NCI-H2196 treated with DMSO at 0.1 percent for 48 hours (cell line): Measurements from ENCODE around the gene MS4A12.
"Not testable (repeated sequence)": the region's sequence is repeated elsewhere in the genome, so short reads cannot be mapped to it uniquely, and the experiment has no call there.

Source experiments
- DNase-seq: peaks from one replicate; lab custom pipeline; 2025; ENCODE audit not compliant: unreplicated experiment; lab: John Stamatoyannopoulos, UW

The MS4A12 gene, protein sequence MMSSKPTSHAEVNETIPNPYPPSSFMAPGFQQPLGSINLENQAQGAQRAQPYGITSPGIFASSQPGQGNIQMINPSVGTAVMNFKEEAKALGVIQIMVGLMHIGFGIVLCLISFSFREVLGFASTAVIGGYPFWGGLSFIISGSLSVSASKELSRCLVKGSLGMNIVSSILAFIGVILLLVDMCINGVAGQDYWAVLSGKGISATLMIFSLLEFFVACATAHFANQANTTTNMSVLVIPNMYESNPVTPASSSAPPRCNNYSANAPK

DNA sequence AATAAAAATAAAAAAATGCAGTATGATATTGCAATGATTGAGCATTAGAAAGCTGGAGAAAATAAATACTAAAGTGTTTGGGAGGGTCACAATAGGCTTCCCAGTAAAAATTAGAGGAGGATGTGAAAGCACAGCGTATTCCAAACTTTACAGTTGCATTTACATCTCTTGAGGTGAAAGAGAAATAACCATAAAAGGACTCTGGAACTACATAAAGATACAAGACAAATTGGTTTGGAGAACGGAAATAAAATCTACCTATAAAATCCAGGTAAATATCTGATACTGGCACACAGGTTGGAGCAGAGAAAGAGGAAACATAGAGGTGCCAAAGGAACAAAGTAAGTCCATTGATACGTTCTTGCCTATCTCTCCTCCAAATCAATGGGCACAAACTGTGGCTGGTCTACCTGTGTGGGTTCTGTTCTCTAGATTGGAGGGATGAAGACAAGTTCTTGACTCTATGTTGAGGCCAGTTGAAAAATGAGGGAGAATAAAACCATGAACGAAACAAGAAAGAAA is at the start of gene MS4A12:
MS4A12 (plus strand) TSS at position 291 of the 522 bp plus-strand sequence. CDS start 4,541 bp downstream, outside the sequence.
- no peak for DNase-seq

DNA sequence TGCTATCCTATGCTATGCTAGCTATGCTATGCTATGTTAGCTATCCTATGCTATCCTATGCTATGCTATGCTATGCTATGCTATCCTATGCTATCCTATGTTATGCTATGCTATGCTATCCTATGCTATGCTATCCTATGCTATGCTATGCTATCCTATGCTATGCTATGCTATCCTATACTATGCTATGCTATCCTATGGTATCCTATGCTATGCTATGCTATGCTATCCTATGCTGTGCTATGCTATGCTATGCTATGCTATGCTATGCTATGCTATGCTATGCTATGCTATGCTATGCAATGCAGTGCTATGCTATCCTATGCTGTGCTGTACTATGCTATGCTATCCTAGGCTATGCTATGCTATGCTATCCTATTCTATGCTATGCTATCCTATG is 45.5 kb upstream of the MS4A12 start:
- no peak for DNase-seq

DNA sequence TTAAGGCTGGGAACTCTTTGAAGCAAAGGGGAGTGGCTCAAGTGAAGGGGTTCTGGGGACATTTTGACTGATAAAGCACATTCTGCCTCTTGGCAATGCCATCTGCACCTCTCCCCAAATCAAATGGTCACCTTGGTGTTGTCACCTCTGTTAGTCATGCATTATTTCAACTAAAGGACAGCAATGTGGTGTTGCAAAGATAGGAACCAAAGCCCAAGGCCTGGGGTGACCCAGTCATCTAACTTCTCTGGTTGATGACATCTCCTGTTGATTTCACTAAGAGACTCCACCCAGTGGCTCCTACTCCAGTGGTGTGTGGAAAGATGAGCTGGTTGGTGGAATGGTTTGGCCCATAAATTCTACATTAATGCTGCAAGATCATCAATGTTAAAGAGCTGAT is 44.7 kb upstream of the MS4A12 start:
- DNase-seq, result no peak

DNA sequence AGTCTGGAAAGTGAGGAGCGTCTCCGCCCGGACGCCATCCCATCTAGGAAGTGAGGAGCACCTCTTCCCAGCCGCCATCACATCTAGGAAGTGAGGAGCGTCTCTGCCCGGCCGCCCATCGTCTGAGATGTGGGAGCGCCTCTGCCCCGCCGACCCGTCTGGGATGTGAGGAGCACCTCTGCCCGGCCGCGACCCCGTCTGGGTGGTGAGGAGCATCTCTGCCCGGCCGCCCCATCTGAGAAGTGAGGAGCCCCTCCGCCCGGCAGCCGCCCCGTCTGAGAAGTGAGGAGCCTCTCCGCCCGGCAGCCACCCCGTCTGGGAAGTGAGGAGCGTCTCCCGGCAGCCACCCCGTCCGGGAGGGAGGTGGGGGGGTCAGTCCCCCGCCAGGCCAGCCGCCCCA is 41.4 kb upstream of the MS4A12 start:
- not testable (repeated sequence) for DNase-seq

DNA sequence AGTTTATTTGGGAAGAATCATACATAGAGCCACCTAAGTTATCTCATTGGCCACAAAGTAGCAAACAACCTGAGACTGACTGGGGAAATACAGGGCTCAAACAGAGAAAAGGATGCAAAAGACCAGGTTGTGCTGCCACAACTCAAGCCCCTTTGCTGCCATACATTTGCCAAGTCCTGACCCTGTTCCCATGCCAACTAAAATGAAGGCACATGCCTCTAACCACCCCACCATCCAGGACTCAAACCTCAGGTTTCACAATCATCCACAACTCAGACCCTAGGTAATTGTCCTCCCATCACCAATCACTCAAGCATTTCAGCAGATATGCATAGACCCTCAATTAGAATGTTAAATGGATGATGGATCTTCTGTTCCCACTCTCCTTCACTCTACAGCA is 38.4 kb upstream of the MS4A12 start:
- no peak for DNase-seq

DNA sequence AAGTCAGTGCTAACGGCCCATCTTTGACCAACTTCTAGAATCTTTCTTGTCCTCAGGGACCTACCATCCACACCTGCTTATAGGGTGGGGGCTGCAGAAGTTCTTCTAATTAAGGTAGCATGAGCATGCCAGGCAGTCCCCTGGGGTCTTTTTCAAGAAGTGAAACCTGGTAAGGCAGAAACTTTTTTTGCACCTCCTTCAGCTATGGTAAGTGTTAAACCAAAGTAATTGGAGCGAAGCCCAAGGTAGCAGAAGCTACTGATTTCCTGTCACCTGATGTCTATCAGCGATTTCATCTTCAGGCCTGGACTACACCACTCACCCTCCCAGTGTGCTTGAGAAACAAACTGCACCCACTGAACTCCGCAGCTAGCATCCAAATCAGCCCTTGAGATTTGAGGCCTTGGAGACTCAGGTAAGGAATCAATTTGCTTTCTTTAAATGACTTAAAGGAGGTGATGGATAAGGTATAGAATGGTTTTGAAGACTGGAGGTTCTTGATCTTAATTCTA is 37.0 kb upstream of the MS4A12 start, which contains the start of gene MS4A1:
MS4A1 (plus strand) TSS at position 317 of the 512 bp plus-strand sequence. CDS start 6,528 bp downstream, outside the sequence.
- DNase-seq, result no peak

DNA sequence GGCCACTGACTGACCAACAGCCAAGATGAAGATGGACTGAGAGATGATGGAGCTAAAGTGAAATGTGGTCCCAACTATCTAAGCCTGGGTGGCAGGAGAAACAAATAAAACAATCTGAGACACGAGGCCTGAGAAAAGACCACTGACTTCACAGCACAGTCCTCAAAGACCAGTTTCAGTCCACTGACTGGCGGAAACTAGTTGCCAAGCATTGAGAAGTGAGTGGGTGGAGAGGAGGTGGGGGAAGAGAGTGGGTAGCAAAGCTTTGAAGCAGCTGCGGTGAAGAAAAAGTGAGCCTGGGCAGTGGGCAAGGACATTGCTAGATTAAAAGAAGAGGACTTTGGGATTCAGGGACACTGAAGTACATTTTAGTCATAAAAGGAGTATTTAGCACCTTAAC is 35.0 kb upstream of the MS4A12 start:
- DNase-seq, result no peak

DNA sequence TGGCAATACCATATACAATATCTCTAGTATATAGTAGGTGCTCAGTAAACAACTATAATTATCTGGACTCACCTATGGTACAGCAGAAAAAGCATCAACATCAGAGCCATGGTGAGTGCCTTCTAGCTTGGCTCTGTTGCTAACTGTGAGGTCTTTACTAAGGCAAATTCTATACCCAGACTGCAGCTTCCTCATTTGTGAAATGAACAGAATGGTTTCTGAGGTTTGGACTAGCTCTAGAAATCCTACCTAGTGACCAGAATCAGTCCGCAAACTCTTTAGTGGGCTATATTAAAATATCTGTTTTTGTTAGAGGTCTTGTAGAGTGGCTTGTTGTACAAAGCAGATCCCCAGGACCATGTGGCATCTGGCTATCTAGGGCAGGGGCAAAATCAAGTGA is 33.2 kb upstream of the MS4A12 start:
- no peak for DNase-seq

DNA sequence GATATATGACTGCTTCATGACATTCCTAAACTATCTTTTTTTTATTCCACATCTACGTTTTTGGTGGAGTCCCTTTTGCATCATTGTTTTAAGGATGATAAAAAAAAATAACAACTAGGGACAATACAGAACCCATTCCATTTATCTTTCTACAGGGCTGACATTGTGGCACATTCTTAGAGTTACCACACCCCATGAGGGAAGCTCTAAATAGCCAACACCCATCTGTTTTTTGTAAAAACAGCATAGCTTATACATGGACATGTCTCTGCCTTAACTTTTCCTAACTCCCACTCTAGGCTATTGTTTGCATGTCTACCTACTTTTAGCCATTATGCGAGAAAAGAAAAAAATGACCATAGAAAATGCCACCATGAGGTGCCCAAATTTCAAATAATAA is 23.7 kb upstream of the MS4A12 start:
- DNase-seq, result no peak

DNA sequence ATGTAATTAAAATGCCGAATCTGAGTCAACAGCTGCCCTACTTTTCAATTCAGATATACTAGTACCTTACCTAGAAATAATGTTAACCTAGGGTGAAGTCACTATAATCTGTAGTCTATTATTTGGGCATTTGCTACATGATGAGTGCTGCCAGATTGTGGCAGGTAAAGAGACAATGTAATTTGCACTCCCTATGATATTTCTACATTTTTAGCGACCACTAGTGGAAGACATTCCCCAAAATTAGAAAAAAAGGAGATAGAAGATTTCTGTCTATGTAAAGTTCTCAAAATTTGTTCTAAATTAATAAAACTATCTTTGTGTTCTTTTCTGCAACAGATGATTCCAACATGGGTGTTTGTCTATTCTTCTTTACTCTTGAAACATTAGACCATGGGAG is 22.9 kb upstream of the MS4A12 start:
- DNase-seq, result no peak

DNA sequence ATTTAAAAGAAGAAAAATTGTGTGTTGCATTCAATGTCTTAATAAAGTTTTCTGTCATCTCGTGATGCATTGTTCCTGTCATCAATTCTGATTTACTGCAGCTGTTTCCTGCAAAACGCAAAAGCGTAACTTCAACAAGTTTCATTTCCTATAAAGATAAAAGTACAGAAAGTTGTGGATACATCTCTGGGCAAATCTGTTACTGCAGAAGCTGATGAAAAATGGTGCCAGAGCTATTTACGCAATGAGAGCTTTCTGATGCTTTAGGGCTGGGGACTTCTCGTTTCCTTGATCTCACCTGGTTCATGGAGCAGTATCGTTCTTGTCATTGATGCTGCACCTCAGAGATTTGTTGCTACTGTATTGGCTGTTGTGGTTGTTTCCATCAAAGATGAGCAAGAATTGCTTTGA is 15.5 kb upstream of the MS4A12 start:
- DNase-seq, result no peak

DNA sequence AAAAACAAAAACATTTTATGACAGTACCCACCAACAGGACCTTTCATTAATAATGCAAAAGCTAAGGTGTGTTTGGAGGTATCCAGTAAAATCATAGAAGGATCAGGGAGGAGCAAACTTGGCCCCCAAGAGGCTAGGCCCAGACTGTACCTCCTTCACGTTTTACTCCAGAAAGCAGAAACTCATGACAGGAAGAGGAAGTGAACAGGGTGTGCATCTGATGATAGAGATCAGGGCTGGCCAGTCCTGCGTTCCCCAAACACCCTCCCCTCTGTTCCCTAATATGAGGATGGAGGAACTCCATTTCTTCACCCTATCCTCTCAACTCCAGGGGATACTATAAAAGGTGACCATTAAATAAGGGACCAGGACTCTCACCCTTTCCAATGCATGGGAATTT is 10.2 kb upstream of the MS4A12 start:
- no peak for DNase-seq

DNA sequence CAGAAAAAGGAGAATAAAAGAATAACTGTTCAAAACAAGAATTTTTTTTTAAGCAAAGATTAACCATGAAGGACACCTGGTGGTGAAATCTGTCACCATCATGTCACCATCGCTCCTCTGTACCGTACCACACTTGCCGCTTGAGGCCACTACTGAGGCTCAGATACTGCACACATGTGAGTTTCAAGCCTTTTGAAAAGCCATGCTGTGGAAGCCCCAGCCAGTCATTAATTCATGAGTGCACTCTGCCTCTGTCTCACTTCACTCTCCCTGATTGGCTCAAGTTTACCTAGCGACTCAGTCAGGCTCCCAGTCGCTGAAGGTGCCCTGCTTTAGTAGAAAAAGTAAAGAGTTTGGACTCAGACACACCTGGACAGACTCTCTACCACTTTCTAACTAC is 6.6 kb upstream of the MS4A12 start:
- DNase-seq, result no peak

DNA sequence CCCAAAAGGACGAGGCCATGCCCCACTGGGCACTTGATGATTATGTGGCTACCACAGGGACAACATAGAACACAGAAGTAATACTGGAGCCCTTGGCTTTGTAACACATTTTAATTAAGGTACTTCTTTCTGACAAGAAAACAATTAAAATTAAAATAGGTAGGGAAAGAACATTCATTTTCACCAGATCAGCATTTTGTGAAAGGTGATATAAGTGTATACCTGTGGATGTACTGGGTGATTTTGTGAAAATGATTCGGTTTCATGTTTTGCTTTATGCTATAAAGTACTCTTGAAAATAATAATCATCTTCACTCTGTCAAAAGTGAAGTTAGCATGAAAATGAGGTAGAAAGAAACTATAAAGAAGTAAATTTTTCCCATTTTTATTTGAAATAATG is 876 bp downstream of the MS4A12 start:
- no peak for DNase-seq

DNA sequence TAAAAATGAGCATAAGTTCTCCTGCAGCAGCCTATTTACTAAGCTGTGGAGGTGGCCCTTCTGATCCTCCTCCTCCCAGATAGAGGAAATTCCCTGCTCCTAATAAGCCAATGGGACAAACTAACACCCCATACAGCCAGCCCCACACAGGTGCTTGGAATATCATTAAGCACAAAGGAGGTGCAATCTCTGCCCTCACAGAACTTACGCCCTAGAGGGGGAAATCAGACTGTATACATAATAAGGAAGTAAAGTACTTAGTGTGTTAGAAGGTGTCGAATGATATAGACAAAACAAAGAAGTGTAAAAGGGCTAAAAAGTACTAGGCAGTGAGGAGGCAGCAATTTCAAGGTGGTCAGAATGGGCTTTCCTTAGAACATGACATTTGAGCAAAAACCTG is 5.8 kb downstream of the MS4A12 start:
- no peak for DNase-seq

DNA sequence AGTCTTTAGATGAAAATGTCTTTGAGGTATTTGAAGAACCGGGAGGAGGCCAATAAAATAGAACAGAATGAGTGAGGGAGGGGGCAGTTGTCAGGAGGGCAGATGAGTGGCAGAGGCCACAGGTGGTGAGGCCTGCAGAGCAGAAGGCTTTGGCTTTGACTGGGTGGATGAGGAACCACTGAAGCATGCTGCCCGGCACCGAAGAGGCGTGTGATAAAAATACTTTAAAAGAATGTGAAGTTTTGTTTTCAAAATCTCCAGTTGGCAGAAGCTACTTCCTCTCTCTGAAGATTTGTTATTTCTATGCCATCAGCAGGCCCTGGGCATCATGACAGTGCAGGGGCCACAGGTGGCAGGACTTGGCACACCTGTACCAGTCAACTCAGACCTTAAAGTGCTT is 6.3 kb downstream of the MS4A12 start:
- DNase-seq, result no peak

DNA sequence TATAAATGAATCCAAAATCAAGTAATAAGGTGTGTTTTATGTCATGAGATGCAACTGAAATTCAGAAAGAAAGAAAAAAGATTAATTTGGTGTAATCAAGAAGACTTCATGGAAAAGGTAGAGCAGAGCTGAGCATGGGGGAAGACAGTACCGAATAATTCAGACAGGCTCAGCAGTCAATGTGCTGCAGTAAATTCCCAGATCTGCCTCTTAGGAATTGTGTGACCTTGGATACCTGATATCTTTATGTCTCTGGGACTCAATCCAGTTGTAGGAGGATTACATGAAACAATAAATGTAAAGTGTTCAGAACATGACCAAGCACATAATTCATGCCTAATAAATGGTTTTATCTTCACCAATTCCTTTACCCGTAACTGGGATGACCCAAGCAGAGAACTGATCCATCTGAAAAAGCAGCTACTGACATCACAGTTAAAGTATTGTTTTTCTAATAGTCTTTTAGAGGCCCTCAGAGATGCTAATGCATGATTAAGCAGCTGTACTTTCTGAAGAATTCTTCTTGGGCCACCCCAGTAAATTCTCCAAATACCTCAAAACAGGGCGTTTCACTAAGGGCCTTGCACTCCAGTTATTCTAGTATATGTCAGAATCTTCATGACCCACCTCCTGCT is 7.8 kb downstream of the MS4A12 start:
- DNase-seq, result no peak

DNA sequence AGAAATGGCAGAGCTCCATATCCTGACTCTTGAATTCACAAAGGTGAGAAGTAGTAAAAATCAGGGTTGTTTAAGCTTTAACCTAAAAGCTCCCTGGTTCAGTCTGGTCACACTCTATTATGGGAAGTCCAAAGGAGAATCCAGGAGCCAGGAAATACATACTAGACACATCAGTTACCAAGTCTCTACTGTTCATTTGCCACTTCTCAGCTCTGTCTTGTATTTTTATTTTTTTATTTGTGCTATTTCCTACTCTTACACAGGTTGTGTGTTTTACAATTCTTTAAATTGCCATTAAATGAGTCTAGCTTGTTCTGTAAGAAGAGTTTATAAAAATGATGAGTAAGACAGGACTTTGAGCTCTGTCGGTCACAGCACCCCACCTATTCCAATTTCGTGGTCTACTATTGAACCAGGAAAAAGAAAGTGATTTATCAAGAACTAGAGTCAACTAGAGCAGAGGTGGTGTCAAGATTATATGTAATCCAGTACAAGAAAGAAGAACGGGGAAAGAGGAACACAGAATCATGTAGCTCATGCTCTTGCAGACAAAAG is 9.7 kb downstream of the MS4A12 start:
- DNase-seq, result no peak

DNA sequence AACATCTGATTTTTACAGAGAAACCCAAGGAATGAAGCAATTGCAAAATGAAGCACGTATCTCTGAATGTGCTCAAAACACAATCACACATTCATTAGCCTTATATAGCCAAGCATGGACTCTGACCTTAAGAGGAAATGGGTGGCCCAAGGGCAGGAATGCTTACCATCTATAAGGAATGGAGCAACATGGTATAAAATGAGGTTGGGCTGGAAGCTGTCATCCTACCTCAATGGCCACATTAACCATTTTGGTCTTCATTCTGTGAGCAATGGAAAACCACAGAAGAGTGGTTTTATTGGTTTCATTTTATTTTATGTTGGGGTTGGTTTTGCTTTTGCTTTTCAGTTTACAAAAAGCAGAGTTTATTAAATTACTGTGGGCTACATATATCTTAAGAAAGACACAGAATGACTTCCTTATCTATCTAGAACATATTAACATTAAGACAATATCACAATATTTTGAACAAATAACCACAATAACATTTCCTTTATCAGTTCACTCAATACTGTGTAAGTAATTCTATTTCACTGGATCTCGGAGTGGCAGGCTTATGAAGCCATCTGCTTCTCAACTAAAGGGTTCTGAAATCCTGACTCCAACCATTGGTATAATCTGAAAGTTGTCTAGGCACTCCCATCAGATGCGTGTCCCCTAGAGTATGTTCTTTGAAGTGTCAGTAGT is 11.8 kb downstream of the MS4A12 start:
- no peak for DNase-seq

DNA sequence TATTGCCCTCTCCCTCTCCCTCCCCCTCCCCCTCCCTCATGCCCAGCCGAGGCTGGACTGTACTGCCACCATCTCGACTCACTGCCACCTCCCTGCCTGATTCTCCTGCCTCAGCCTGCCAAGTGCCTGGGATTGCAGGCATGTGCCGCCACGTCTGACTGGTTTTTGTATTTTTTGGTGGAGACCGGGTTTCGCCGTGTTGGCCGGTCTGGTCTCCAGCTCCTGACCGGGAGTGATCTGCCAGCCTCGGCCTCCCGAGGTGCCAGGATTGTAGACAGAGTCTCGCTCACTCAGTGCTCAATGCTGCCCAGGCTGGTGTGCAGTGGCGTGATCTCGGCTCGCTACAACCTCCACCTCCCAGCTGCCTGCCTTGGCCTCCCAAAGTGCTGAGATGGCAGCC is 17.0 kb downstream of the MS4A12 start:
- not testable (repeated sequence) for DNase-seq

DNA sequence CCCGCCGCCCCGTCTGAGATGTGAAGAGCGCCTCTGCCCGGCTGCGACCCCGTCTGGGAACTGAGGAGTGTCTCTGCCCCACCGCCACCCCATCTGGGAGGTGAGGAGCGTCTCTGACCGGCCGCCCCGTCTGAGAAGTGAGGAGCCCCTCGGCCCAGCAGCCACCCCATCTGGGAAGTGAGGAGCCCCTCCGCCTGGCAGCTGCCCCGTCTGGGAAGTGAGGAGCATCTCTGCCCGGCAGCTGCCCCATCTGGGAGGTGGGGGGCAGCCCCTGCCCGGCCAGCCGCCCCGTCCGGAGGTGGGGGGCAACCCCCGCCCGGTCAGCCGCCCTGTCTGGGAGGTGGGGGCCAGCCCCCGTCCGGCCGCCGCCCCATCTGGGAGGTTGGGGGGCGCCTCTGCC is 17.6 kb downstream of the MS4A12 start:
- not testable (repeated sequence) for DNase-seq
